NCI-H128 (cell line): ENCODE data around the gene CYP17A1.

Experiments
- DNase-seq: peaks from one replicate; lab custom pipeline; 2025; ENCODE audit not compliant: unreplicated experiment; lab: John Stamatoyannopoulos, UW

The CYP17A1 gene

GRCh38 chr10:102811346-102811745, 25.9 kb downstream of the CYP17A1 start:
- DNase-seq: no peak

- no peak for DNase-seq
These were observed 28.8 kb downstream of the CYP17A1 start for GRCh38 chr10:102808380-102808779.

GRCh38 chr10:102804382-102805055, 32.7 kb downstream of the CYP17A1 start:
- DNase-seq: no peak

- DNase-seq: no peak
These were observed 34.2 kb downstream of the CYP17A1 start for GRCh38 chr10:102802920-102803534.

DNA sequence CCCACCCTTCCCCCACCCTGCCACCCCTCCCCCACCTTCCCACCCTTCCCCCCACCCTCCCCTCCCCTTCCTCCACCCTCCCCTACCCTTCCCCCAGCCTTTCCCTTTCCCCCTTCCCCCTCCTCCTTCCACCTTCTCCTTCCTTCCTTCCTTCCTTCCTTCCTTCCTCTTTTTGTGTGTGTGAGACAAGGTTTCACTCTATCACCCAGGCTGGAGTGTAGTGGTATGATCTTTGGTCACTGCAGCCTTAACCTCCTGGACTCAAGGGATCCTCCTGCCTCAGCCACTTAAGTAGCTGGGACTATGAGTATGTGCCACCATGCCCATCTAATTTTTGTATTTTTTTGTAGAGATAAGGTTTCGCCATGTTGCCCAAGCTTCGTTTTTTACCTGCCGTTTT, 35.2 kb downstream of the CYP17A1 start:
- no peak for DNase-seq

- DNase-seq: no peak
These were observed 35.7 kb downstream of the CYP17A1 start for GRCh38 chr10:102801496-102801895.

DNA sequence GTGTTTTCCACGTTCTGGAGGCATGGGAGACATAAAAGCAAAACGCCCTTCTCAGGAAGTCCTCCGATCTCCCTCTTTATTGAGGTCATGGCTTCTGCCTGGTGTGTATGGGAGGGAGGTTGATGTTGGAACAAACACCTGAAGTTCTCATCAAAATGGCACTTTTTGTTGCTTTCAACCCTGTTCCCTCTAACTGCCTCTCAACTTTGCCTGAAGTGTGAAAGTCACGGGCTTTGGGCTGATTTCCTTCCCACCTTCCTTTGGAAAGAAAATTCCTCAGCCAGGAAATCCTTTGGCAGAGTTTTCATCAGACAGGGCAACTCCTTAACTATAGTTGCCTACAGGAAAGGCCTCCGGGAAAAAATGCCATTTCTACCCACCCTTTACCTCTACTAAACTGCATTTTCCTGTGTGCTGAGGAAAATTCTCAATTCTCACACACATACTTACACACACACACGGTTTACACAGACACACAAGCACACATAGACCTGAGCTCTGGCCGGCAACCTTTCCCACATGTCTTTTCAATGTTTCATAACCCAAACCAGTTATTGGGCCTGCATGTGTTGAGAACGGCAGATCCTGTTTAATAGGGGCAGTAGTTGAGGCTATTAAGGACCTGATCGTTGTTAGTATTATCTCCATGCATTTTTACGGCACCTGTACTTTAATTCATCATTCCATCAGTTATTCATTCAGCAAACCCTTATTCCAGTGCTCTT, 36.4 kb downstream of the CYP17A1 start:
- no peak for DNase-seq

DNA sequence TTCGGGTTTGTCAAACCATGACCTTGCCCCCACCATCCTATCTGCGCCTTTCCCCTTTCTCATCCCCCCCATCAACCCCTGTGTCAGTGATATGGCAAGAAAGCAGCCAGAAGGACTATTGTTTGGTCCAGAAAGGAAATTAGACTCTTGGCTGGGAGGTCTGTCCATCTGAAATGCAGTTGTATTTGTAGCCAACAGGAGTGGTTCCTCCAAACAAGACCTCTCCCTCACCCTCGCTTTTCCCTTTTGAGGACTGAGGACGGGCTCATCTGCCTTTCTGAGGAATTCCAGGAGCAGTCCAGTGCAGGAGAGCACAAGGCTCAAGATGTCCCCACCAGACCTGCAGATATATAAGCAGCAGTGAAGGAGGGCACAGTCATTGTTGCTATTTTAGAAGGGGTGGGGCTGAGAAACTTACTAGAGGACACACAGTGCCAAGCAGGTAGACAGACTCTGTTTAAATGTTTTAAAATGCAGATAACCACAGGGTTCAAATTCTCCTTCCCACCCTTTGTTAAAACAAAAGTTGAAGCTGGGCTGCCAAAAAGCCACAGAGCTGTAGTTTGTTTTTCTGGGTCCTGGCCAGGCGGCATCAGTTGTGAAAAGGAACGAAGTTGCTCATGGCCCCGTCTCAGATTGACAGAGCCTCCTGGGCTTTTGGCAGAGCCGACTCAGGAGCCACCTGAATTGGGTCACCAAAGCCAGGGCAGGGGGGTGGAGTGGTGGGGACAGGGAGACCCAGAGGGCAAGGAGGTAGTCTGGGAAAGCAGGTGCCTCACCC, 37.3 kb downstream of the CYP17A1 start:
- no peak for DNase-seq

DNA sequence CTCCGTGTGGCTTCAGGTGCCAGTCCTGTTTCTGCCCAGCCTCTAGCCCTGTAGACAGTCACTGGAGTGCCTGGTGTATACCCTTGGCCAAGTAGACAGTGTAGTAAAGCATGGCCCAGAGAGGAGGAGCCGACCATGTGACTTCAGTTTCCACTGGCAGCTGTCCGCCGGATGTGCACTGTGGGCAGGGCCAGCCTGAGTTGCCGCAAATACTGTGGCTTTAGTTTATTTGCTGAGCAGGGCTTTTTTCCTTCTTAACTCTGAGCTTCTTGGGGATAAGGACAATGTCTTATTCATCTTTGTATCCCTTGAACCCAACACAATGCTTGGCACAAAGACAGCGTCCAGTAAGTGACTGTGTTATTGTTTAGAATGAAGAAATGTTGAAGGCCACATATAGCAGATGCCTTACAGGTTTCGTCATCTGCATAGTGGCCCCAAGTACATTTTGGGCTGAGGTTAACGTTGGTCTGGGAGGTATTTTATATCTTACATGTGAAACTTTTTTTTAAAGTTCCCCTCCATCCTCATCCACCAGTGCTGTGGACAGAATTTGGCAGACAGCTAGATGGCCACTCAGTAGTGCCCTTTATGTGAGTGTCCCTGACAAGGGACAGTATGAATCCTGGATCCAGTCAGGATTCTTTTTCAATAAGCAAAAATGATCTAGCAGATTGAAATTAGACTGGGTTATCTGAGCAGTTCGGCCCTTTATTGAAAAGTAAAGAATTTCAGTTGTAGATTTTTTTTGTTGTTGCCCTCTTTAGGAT, 40.6 kb downstream of the CYP17A1 start:
- DNase-seq: no peak

GRCh38 chr10:102795453-102796406, 41.5 kb downstream of the CYP17A1 start:
- no peak for DNase-seq

DNA sequence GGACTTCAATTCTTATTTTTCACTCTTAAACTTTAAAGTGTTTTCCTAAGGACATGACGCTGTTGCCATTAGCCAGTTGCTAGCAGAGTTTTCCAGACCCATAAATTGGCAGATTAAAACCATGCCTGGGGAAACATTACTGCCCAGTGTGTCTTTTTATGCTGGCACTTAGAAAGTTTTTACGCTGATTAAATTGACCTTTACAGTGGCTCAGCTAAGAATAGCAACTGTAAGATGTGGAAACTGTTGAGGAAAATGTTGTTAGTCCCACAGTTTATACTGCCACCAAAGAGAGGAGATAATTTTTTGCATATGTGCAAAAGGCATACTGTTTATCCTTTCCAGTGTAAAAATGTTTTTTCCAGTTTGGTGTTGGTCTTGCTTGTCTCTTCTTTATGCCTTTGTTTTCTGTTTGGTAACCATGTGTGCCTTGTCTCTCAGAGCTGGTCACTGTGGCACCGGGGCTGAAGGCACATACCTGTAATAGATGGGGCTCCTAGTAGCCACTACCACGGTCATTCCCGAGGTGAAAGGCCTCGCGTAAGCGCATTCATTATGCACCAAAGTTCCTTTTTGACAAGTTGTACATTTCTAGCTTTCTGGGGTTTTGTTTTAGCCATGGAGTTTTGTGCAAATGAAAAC, 45.3 kb downstream of the CYP17A1 start:
- no peak for DNase-seq

GRCh38 chr10:102785818-102786217, 51.4 kb downstream of the CYP17A1 start:
- no peak for DNase-seq

GRCh38 chr10:102783568-102783967, 53.6 kb downstream of the CYP17A1 start:
- no peak for DNase-seq

- no peak for DNase-seq
These were observed 54.3 kb downstream of the CYP17A1 start for GRCh38 chr10:102782673-102783551.

GRCh38 chr10:102781921-102782557, 55.2 kb downstream of the CYP17A1 start:
- no peak for DNase-seq

DNA sequence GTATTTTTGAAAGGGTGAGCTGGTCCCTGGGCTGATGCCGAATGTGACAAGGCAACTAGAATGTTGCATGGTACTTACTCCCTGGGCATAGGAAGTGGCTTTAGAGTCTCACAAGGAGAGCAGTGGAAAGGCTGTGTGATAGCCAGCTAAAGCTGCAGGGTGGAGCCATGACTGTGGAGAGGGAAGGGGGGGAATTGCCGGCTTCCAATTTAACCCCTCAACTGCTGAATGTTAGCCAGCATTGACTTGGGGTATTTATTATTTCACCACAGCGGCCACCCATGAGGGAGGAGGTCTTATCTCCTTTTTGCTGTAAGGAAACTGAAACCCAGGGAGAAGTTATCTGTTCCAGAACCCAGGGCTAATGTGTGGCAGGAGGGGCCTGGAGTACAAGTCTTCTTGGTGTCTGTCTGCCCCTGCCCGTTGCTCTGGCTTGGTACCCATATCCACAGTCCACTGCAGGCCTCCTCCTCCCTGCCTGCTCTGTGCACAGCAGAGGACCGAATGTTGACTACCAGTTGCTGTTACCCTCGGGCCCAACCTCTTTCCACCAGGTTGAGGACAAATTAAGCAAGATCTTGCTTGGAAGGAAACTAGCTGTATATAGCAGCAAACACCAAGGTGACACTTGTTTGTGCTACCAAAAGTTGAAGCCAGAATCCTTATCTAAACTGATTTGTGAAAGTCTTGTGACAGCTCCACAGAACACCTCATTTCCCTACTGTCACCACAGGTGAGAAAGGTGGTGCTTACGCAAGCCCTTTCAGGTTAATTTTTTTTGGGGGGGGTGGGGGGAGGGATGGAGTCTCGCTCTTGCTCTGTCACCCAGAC, 55.9 kb downstream of the CYP17A1 start:
- DNase-seq: no peak
